BE2C (cell line): ENCODE data around the gene PRKAA2.

ENCODE experiments used
- DNase-seq: peaks from one replicate; pipeline ENCODE4 v3.0.0-alpha.2; 2020
- H3K27me3 ChIP-seq: fragments of 250-450 bp; sonication (Bioruptor Pico); 2 replicates; pipeline ENCODE4 v1.5.1; 2020; ENCODE audit warnings: mild to moderate bottlenecking
- H3K36me3 ChIP-seq: fragments of 250-450 bp; sonication (Bioruptor Pico); 2 replicates; pipeline ENCODE4 v1.5.1; 2020; ENCODE audit warnings: mild to moderate bottlenecking
- H3K4me1 ChIP-seq: fragments of 250-450 bp; sonication (Bioruptor Pico); 2 replicates; pipeline ENCODE4 v1.5.1; 2020
- H3K4me3 ChIP-seq: 2 replicates; pipeline ENCODE4 v1.5.1; 2011; ENCODE audit warnings: low read depth, low read length
- H3K9me3 ChIP-seq: fragments of 250-450 bp; sonication (Bioruptor Pico); 2 replicates; pipeline ENCODE4 v1.5.1; 2020
- CTCF ChIP-seq: IDR thresholded peaks from 2 replicates; pipeline ENCODE4 v1.5.1; 2012; ENCODE audit warnings: mild to moderate bottlenecking, low read depth, low read length

PRKAA2 gene

DNA sequence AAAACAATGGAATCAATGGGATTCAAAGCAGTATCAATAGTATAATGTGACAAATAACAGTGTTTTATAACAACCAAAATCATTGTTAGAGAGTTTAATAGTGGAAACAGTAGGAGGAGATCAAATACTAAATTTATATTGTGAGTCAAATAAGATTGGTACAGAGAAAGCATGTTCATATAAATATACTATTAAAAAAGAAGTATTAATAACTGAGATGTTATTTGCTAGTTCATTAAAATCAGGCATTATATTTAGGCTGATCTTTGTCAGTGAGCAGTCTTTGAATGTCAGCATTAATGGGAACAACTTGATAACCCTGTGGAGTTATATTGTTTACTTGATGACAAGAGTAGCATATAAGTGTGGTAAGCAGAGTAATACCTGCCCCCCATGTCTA, 30.6 kb downstream of the PRKAA2 start:
- TF ChIP-seq CTCF, result no peak
- Histone ChIP-seq H3K9me3 (no peaks in the 10 kb centered on the region), H3K27me3 (no peaks in the 10 kb centered on the region), H3K4me3 (no peak overlapping the region), H3K36me3 (no peaks in the 10 kb centered on the region), H3K4me1 (no peaks in the 10 kb centered on the region)
- DNase-seq, result no peak

DNA sequence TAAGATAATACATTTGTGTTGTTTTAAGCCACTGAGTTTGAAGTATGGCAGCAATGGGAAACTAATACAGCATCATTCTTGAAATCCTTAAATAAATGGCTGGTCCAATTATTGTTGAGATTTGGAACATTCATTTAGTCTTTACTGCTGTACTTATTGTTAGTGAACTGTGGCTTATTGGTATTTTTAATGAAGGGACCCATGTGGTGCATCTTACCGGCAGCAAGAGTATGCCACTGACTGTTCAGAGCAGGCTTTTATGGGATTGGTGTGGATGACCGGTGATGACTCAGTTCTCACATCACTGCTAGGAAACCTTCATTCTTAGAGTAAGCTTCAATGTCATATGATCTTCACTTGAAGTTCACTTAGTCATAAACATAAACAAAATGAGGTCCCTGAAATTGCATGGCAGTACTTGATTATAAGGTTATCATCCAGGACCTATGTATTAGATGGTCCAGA, 31.5 kb downstream of the PRKAA2 start:
- no peak overlapping the region for H3K4me3 ChIP-seq
- no peak for TF ChIP-seq CTCF
- no peaks in the 10 kb centered on the region for H3K9me3 ChIP-seq
- no peaks in the 10 kb centered on the region for H3K36me3 ChIP-seq
- DNase-seq, result no peak
- no peaks in the 10 kb centered on the region for H3K4me1 ChIP-seq
- H3K27me3 ChIP-seq, result no peaks in the 10 kb centered on the region

GRCh38 chr1:56683569-56683968, 38.5 kb downstream of the PRKAA2 start:
- Histone ChIP-seq H3K27me3 (no peaks in the 10 kb centered on the region), H3K4me1 (no peaks in the 10 kb centered on the region), H3K36me3 (no peaks in the 10 kb centered on the region), H3K4me3 (no peak overlapping the region), H3K9me3 (no peaks in the 10 kb centered on the region)
- no peak for TF ChIP-seq CTCF
- DNase-seq, result no peak

- no peaks in the 10 kb centered on the region for H3K4me1 ChIP-seq
- TF ChIP-seq CTCF, result no peak
Measured at GRCh38 chr1:56686169-56686568, 41.1 kb downstream of the PRKAA2 start.

GRCh38 chr1:56688522-56689026, 43.5 kb downstream of the PRKAA2 start:
- Histone ChIP-seq H3K4me1 (no peaks in the 10 kb centered on the region), H3K36me3 (no peaks in the 10 kb centered on the region), H3K27me3 (no peaks in the 10 kb centered on the region), H3K4me3 (no peak overlapping the region), H3K9me3 (no peaks in the 10 kb centered on the region)
- DNase-seq, result no peak
- no peak for TF ChIP-seq CTCF

More at GRCh38 chr1:56686169-56686568, 41.1 kb downstream of the PRKAA2 start:
- H3K36me3 ChIP-seq, result no peaks in the 10 kb centered on the region
- DNase-seq, result no peak
- no peaks in the 10 kb centered on the region for H3K9me3 ChIP-seq
- H3K4me3 ChIP-seq, result no peak overlapping the region
- H3K27me3 ChIP-seq, result no peaks in the 10 kb centered on the region

- Histone ChIP-seq H3K4me1 (no peaks in the 10 kb centered on the region), H3K4me3 (no peak overlapping the region), H3K27me3 (no peaks in the 10 kb centered on the region), H3K9me3 (no peaks in the 10 kb centered on the region), H3K36me3 (no peaks in the 10 kb centered on the region)
- no peak for DNase-seq
- TF ChIP-seq CTCF, result no peak
Measured at GRCh38 chr1:56696663-56697062, 51.5 kb downstream of the PRKAA2 start.
